ENCODE data around the gene MPG. TPM values are rescaled to one million over a fixed set of nuclear protein-coding genes. Genes with fewer than 3 reads are reported as not detected.

MPG gene
- total RNA-seq, 1 donor from 2014 or later: 91.1 TPM

DNA sequence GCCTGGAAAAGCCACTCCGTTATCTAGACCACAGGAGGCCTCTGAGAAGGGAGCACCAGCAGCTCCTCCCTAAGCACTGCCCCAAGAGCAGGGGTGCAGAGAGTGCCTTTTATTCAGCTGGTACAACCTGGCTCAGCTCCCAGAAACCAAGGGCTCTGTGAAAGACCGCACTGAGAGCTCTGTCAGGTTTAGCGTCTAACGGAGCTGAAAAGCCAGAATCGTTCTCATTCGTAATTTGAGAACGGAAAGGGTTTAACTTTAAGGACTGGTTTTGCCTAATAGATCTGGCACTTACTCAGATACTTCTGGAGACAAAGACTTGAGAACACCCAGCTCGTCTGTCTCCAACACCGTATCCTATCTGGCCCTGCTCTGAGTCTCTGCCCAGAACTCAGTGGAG, 13.5 kb downstream of the MPG start:
- H3K36me3 ChIP-seq (ENCODE audit: control insufficient read depth, insufficient read depth, low read length): peaks cover 38% of the 10 kb centered on the region
- no peak for DNase-seq (ENCODE audit: low read depth)
- no peaks in the 10 kb centered on the region for H3K27me3 ChIP-seq (ENCODE audit: control insufficient read depth, insufficient read depth, low read length)
- no peak for FAIRE-seq
- TF ChIP-seq CTCF (IDR thresholded peaks at IDR 0.05; ENCODE audit: insufficient read depth, low read length, severe bottlenecking): no peak
- H3K4me3 ChIP-seq (ENCODE audit: low read depth, low read length): no peak overlapping the region

DNA sequence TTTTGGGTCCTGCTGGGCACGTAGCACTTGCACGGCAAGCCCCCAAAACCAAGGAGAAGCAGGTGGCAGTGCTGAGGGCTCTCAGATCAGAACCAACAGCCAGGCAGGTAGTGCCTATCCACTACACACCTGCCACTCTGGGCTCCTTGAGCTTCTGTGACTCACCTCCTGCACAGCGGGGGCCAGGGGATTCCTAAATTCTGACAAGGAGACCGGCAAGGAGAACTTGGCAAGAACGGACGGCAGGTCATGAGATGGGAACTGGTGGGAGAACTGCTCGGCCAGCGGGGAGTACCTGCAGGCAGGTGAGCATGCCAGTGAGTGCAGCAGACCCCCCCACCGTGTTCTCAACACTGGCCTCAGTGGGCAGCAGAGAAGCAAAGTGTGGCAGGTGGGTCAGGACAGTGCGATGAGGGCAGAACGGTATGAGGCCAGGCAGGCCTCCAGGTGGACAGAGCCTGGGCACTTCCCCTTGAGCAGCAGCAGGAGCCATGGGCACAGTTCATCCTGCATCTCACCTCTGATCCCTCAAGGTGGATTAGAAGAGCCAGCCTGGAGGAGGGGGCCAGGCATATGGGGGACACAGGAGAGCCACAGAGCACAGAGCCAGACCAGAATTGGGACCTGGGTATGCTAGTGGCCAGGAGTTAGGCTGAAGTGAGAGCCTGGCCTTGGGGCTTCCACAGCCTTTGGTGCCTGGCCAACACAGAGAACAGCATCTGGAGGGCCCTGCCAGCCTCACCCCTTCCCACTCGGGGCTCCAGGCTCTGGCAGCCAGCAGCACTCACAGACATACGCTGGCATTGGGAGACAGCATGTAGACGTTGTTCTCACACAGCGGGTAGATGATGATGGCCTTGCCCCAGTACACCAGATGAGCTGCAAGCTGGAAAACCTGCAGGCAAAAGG, 14.7 kb downstream of the MPG start:
- TF ChIP-seq CTCF (IDR thresholded peaks at IDR 0.05; ENCODE audit: insufficient read depth, low read length, severe bottlenecking): no peak
- Histone ChIP-seq H3K27me3 (ENCODE audit: control insufficient read depth, insufficient read depth, low read length) (no peaks in the 10 kb centered on the region), H3K4me3 (ENCODE audit: low read depth, low read length) (no peak overlapping the region), H3K36me3 (ENCODE audit: control insufficient read depth, insufficient read depth, low read length) (peaks cover 33% of the 10 kb centered on the region)
- DNase-seq (ENCODE audit: low read depth) (no peak), FAIRE-seq (peak; percentile 7)

- H3K27me3 ChIP-seq (ENCODE audit: control insufficient read depth, insufficient read depth, low read length): no peaks in the 10 kb centered on the region
- no peak overlapping the region for H3K4me3 ChIP-seq (ENCODE audit: low read depth, low read length)
- H3K36me3 ChIP-seq (ENCODE audit: control insufficient read depth, insufficient read depth, low read length): peaks cover 25% of the 10 kb centered on the region
- DNase-seq (ENCODE audit: low read depth) (no peak), FAIRE-seq (no peak)
- TF ChIP-seq CTCF (IDR thresholded peaks at IDR 0.05; ENCODE audit: insufficient read depth, low read length, severe bottlenecking): no peak
These were observed 16.9 kb downstream of the MPG start for GRCh38 chr16:94918-95265.

- peaks cover 25% of the 10 kb centered on the region for H3K36me3 ChIP-seq (ENCODE audit: control insufficient read depth, insufficient read depth, low read length)
- FAIRE-seq: no peak
- no peaks in the 10 kb centered on the region for H3K27me3 ChIP-seq (ENCODE audit: control insufficient read depth, insufficient read depth, low read length)
- H3K4me3 ChIP-seq (ENCODE audit: low read depth, low read length): no peak overlapping the region
- peak; percentile 100 for TF ChIP-seq CTCF (IDR thresholded peaks at IDR 0.05; ENCODE audit: insufficient read depth, low read length, severe bottlenecking)
- DNase-seq (ENCODE audit: low read depth): peak; percentile 78
These were observed 18.9 kb downstream of the MPG start for GRCh38 chr16:96935-97381.

DNA sequence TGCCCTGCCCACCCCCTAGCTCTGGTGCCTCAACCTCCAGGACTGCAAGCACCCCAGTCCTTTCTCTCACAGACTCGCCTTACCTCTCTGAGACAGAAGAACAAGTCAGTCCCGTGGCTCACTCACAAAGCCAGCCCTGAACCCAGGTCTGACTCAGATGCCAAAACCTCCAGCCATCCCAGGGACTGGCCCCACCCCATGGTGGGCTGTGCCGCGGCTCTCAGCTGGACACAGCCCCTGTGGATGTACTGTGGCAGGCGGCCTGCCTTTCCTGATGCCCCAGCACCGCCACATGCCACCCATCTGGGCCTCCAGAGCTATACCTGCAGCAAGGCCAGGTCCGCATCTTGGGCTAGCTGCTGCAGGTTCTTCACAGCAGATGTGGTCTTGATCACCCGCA, 19.8 kb downstream of the MPG start:
- DNase-seq (ENCODE audit: low read depth): no peak
- Histone ChIP-seq H3K4me3 (ENCODE audit: low read depth, low read length) (no peak overlapping the region), H3K36me3 (ENCODE audit: control insufficient read depth, insufficient read depth, low read length) (peaks cover 18% of the 10 kb centered on the region), H3K27me3 (ENCODE audit: control insufficient read depth, insufficient read depth, low read length) (no peaks in the 10 kb centered on the region)
- no peak for TF ChIP-seq CTCF (IDR thresholded peaks at IDR 0.05; ENCODE audit: insufficient read depth, low read length, severe bottlenecking)
- FAIRE-seq: no peak

Measured in bronchial epithelial cell (primary cell).